NT2/D1 (cell line): Measurements from ENCODE around the gene LAMC1.

Experiments
- SUZ12 ChIP-seq: IDR thresholded peaks from 2 replicates; pipeline ENCODE4 v1.6.1; 2011; ENCODE audit not compliant: insufficient read length, insufficient read depth; ENCODE audit errors: extremely low read depth
- YY1 ChIP-seq: IDR thresholded peaks from 2 replicates; pipeline ENCODE4 v1.6.1; 2011; ENCODE audit not compliant: insufficient read length, insufficient read depth
- ZNF274 ChIP-seq: IDR thresholded peaks from 2 replicates; pipeline ENCODE4 v1.6.1; 2011; ENCODE audit warnings: mild to moderate bottlenecking, low read depth, low read length

- TF ChIP-seq SUZ12 (no peak), YY1 (no peak), ZNF274 (no peak)
Measured at GRCh38 chr1:183148599-183148998, 125.4 kb downstream of the LAMC1 start.
